HepG2 (cell line): ENCODE results near the gene PIKFYVE. TPM values are rescaled to one million over a fixed set of nuclear protein-coding genes. Genes with fewer than 3 reads are reported as not detected.

Experiments
- CEBPB ChIP-seq: IDR thresholded peaks from 2 replicates; pipeline ENCODE4 v1.6.1; 2011; ENCODE audit warnings: low read depth, low read length, improper control_type of control experiment, borderline replicate concordance
- CENPT ChIP-seq: sonication (generic); formaldehyde crosslinking; IDR thresholded peaks from 2 replicates; pipeline ENCODE4 v1.8.0; 2022; ENCODE audit warnings: low read depth, mild to moderate bottlenecking, moderate library complexity, missing genetic modification reagents
- GZF1 ChIP-seq: sonication (generic); formaldehyde crosslinking; IDR thresholded peaks from 2 replicates; pipeline ENCODE4 v1.5.1; 2020; ENCODE audit warnings: mild to moderate bottlenecking, missing genetic modification reagents
- HNF1A ChIP-seq, 2 experiments: sonication (generic) in 1 of 2; formaldehyde crosslinking in 1 of 2; IDR thresholded peaks; 2 replicates each; pipeline versions ENCODE4 v1.4.0 to v1.6.1; 2016 to 2020; ENCODE audit warnings: borderline replicate concordance in 1 of 2, low read depth in 1 of 2, mild to moderate bottlenecking in 1 of 2, missing genetic modification reagents in 1 of 2
- KAT8 ChIP-seq: IDR thresholded peaks from 2 replicates; pipeline ENCODE4 v1.6.1; 2016; ENCODE audit warnings: missing genetic modification reagents, missing compliant biosample characterization
- MBD4 ChIP-seq: IDR thresholded peaks from 2 replicates; pipeline ENCODE4 v1.6.1; 2012; ENCODE audit warnings: low read length, inconsistent platforms, borderline replicate concordance
- MTA1 ChIP-seq: sonication (generic); formaldehyde crosslinking; IDR thresholded peaks from 2 replicates; pipeline ENCODE4 v1.4.0; 2020; ENCODE audit warnings: missing genetic modification reagents, mild to moderate bottlenecking, borderline replicate concordance
- POLR2G ChIP-seq: fragments of 200-400 bp; formaldehyde crosslinking; IDR thresholded peaks from 2 replicates; pipeline ENCODE4 v1.6.1; 2018; ENCODE audit warnings: mild to moderate bottlenecking, low read depth, low read length, moderate library complexity
- RAD21 ChIP-seq: fragments of 450-650 bp; formaldehyde crosslinking; IDR thresholded peaks from 2 replicates; pipeline ENCODE4 v1.5.0; 2020; ENCODE audit warnings: mild to moderate bottlenecking
- RNF219 ChIP-seq: sonication (generic); formaldehyde crosslinking; IDR thresholded peaks from 2 replicates; pipeline ENCODE4 v1.5.0; 2020; ENCODE audit warnings: mild to moderate bottlenecking, missing genetic modification reagents
- SIX1 ChIP-seq: sonication (generic); formaldehyde crosslinking; IDR thresholded peaks from 2 replicates; pipeline ENCODE4 v1.4.0; 2020; ENCODE audit warnings: missing genetic modification reagents, borderline replicate concordance
- SYNCRIP ChIP-seq: fragments of 200-400 bp; formaldehyde crosslinking; IDR thresholded peaks from 2 replicates; pipeline ENCODE4 v1.6.1; 2018; ENCODE audit warnings: mild to moderate bottlenecking, low read depth, low read length; ENCODE audit not compliant: insufficient read depth
- XRCC5 ChIP-seq: fragments of 200-400 bp; formaldehyde crosslinking; optimal IDR thresholded peaks from 2 replicates; pipeline ENCODE3; 2017; ENCODE audit warnings: mild to moderate bottlenecking, low read length
- ZBTB4 ChIP-seq: sonication (generic); formaldehyde crosslinking; IDR thresholded peaks from 2 replicates; pipeline ENCODE4 v1.4.0; 2020; ENCODE audit warnings: missing genetic modification reagents, mild to moderate bottlenecking, borderline replicate concordance
- ZNF33B ChIP-seq: sonication (generic); formaldehyde crosslinking; IDR thresholded peaks from 2 replicates; pipeline ENCODE4 v1.5.1; 2020; ENCODE audit warnings: mild to moderate bottlenecking, missing genetic modification reagents
- ZNF629 ChIP-seq: sonication (generic); formaldehyde crosslinking; conservative IDR thresholded peaks from 2 replicates; pipeline ENCODE4 v1.5.0; 2020; ENCODE audit warnings: missing genetic modification reagents
- ZNF768 ChIP-seq: sonication (generic); formaldehyde crosslinking; IDR thresholded peaks from 2 replicates; pipeline ENCODE4 v1.4.0; 2020; ENCODE audit warnings: missing genetic modification reagents
- ZNF816 ChIP-seq: sonication (generic); formaldehyde crosslinking; IDR thresholded peaks from 2 replicates; pipeline ENCODE4 v1.8.0; 2022; ENCODE audit warnings: missing genetic modification reagents, mild to moderate bottlenecking, borderline replicate concordance
- polyA plus RNA-seq, 8 experiments: library from polyadenylated mRNA; depleted of rRNA in 3 of 8; stranded (reverse) in 7 of 8; unstranded in 1 of 8; fragments of >200 nt; fragmentation: Illumina TruSeq in 4 of 8; extraction: Trizol in 4 of 8; gene quantifications; 2 replicates each; pipeline versions ENCODE4 v1.2.1 to v1.2.3, GENCODE V29; 2011 to 2016; ENCODE audit warnings: low read depth in 4 of 8, missing spikeins in 1 of 8, mixed read lengths in 1 of 8; ENCODE audit not compliant: insufficient read depth in 1 of 8
- total RNA-seq, 5 experiments: library from RNA; depleted of rRNA; stranded (reverse); fragments of >200 nt; fragmentation: Illumina TruSeq; extraction: Trizol; gene quantifications; 2 replicates each; pipeline ENCODE4 v1.2.3, GENCODE V29; 2016; ENCODE audit warnings: low read depth in 1 of 5

Gene PIKFYVE
- total and polyA plus RNA-seq, 2 of the 13 experiments (the other 11 are each of a cell fraction or from before 2014, with no cell fraction given) = 20.2 to 21.7 TPM

- TF ChIP-seq CENPT (no peak), ZBTB4 (CRISPR knock-in tag) (peak; percentile 86; the same call in 1 of the 2 replicates), KAT8 (CRISPR knock-in tag) (peak; percentile 27), ZNF629 (CRISPR knock-in tag) (peak; percentile 47), RAD21 (CRISPR knock-in tag) (peak; percentile 79), ZNF816 (CRISPR knock-in tag) (peak; percentile 80), SIX1 (CRISPR knock-in tag) (peak; percentile 8; the same call in 1 of the 2 replicates), MBD4 (no peak), ZNF33B (CRISPR knock-in tag) (no peak), GZF1 (CRISPR knock-in tag) (peak; percentile 95), XRCC5 (peak; percentile 89), HNF1A (IDR thresholded peaks at IDR 0.05; ENCODE audit: low read depth) (0 out of 2 replicates have a peak, but pooled peaks have one; percentile 28), HNF1A (CRISPR knock-in tag; IDR thresholded peaks at IDR 0.05; ENCODE audit: borderline replicate concordance) (peak; percentile 82; the same call in 1 of the 2 replicates), ZNF768 (CRISPR knock-in tag) (peak; percentile 50; the same call in 1 of the 2 replicates), RNF219 (CRISPR knock-in tag) (no peak), SYNCRIP (no peak), POLR2G (peak; percentile 64), CEBPB (peak; percentile 98), MTA1 (CRISPR knock-in tag) (peak; percentile 100)
Observed at GRCh38 chr2:208254118-208254870, 11.8 kb upstream of the PIKFYVE start (continued).
